Endothelial cell of hepatic sinusoid (primary cell): ENCODE results near the gene PTCHD4.
"Not testable (repeated sequence)": the region's sequence is repeated elsewhere in the genome, so short reads cannot be mapped to it uniquely, and the experiment has no call there.

Source experiments
- in situ Hi-C: cut with HindIII; loops from 2 replicates; pipeline ENCODE4 v1.10.0; 2017; ENCODE audit warnings: low sequenced_read_pairs

The PTCHD4 gene

DNA sequence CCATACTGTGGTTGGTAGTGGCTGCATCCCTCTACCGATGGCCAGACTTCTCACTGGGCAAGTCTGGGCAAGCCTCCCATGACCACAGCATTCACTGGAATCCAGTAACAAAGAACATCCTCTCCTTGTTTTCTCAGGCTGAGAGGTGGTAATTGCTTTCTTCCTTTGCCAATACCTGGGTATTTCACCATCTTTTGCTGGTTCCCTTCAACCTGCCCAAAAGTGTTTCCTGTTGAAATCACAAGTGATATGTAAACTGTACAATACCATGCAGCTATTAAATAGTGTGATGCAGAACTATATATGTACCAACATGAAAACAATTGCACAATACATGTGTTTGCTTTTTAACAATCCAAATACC is at the start of gene PTCHD4:
PTCHD4 (minus strand) TSS at position 55 of the 364 bp plus-strand sequence. CDS start 42,240 bp downstream, outside the sequence.
- in situ Hi-C loops, result no loop called here

DNA sequence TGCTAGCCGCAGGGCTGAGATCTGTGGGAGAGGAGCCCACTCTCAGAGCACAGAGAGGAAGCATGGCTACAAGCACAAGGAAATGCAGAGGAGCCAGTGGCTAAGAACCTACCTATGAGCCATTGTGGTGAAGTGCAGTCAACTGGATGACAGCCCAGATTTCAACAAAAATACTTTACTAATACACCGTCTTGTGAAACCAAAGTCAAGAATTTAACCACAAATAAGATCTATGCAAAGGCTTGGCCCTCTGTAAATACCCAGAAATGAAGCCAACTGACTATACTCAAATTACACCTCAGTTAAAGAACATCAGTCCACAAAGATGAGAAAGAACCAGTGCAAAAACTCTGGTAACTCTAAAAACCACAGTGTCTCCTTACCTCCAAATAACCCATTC is 40.1 kb upstream of the PTCHD4 start:
- in situ Hi-C loops, result no loop called here

DNA sequence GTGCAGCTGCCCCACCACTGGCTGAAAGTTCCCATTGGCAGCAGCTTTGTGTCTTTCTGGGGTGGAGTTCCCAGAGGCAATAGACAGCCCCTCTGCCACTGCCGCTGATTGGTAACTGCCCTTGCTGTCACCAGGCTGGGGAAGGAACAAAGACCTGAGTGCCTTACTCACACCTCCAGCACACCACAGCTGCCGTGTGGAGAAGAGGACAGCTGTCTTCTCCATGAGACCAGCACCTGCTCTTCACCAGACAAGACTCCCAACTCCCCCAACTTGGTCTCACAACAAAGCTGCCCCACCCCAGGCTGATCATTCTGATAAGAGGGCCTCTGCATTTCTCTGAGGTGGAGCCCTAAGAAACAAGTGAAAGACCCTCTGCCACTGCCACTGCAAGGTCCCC is 39.7 kb upstream of the PTCHD4 start:
- in situ Hi-C loops, result no loop called here

GRCh38 chr6:48147051-48147450 is 36.1 kb upstream of the PTCHD4 start:
- in situ Hi-C loops, result no loop called here

DNA sequence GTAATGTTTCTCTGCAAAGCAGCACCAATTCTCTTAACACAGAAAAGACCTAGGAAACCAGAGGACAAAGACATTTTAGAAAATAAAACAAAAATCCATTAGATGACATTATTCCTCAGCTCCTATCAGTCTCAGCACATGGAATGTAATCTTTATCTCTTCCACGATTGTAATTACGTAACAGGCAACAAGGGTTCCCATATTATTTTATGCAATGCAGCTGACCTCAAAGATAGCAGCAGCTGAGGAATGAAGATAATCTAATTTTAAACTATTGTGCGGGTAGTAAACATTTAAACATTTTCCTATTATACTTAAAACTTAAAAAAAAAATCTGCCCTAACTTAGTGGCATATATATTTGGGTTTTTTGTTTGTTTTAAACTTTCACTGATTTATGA is 33.0 kb upstream of the PTCHD4 start:
- in situ Hi-C loops, result no loop called here

DNA sequence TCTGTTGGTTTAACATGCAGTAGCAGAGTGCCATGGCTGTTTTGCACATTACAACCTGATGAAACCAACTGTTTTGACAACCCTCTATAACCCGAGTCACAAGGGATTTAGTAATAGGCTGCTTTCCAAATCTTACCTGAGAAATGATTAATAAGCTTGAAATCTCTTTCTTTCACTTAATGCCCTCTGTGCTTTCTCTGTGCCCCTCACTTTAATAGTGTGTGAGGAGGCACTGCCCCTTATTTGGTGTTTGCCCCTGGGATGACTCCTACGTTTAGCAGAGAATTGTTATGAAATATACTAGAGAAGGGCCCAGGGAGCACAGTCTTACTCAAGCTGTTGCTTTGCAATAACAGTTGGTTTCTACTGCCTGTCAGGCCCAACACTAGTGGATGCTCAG is 31.0 kb upstream of the PTCHD4 start:
- in situ Hi-C loops, result no loop called here

DNA sequence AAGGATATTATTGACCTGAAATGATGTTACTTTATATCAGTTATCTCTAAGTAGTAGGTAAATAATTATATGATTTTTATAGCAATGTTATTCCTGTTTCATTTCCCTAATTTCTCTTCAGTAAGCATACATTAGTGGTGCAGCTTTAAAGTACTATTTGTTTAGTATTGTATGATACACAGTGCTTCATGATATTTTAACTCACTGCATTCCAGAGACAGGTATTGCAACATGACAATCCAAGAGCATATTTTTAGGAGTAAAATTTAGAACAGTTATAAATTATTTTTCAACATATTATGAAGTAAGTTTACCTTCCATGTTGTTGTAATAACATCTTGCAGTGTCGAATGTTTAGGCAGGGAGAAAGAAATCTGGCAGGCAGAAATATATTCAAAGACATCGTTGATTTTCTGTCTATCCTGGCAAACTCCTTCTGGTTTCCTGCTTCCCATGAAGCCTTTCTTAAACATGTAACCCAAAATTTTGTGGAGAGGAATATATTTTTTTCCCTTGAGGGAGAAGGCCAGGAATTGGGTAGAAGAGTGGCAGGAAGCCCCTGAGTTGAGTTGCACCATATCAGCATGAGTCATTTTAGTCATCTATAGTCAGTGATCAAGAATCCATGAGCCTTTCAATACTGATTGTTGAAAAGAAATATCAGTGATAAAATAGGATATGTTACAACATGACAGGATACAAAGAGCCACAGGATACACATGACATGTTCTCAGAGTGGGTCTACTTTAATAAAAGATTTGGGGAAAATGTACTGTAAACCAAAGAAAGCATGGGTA is 29.0 kb upstream of the PTCHD4 start:
- in situ Hi-C loops, result no loop called here

DNA sequence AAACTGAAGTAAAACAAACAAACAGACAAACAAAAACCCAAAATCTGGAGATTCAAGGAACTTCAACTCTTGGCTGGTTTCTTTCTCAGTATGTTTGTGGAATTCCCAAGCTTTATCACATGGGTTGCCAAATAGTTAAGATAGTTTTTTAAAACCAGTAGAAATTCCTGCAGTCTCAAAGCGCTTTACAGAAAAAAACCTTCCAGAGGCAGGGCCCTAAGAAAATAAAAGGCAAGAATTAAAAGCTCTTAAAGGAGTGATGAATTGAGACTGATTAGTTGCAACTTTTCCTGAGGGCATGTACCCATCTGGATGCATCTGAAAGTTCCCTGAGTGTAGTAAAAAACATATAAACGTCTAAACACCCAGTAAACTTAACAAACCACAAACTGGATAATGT is 25.9 kb upstream of the PTCHD4 start:
- in situ Hi-C loops, result no loop called here

- in situ Hi-C loops, result no loop called here
Measured at GRCh38 chr6:48135323-48136084, 24.5 kb upstream of the PTCHD4 start.

- in situ Hi-C loops, result no loop called here
Measured at GRCh38 chr6:48134246-48134645, 23.2 kb upstream of the PTCHD4 start.

DNA sequence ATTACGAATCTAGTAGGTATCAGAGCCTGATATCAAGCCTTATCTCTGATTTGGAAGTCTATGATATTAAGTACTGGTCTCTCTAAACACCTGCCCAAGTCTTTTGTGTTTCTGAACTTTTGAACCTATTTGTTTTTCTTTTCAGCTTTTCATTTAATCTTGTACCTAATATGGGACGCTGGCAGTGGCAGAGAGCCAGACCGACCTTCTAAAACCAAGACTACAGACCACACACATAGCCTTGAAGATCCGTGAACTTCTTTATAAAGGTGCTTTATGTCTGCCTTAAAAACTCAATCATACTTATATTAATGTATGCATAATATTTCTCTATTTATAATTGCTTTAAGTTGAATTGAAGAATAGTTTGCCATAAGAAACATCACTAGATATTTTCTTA is 12.6 kb upstream of the PTCHD4 start:
- in situ Hi-C loops, result no loop called here

DNA sequence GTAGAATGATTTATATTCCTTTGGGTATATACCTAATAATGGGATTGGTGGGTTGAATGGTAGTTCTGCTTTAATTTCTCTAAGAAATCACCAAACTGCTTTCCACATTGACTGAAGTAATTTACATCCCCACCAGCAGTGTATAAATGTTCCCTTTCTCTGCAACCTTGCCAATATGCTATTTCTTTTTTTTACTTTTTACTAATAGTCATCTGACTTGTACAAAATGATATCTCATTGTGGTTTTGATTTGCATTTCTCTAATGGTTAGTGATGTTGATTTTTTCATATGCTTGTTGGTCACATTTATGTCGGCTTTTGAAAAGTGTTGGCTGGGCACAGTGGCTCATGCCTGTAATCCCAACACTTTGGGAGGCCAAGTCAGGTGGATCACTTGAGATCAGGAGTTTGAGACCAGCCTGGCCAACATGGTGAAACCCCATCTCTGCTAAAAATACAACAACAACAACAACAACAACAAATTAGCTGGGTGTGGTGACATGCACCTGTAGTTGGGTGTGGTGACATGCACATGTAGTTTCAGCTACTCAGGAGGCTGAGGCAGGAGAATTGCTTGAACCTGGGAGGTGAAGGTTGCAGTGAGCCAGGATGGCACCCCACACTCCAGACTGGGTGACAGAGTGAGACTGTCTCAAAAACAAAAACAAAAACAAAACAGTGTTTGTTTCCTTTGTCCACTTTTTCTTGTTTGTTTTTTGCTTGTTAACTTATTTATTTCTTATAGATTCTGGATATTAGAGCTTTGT is 11.2 kb upstream of the PTCHD4 start:
- in situ Hi-C loops, result not testable (repeated sequence)

GRCh38 chr6:48116699-48117645 is 6.0 kb upstream of the PTCHD4 start:
- in situ Hi-C loops, result no loop called here

GRCh38 chr6:48113130-48113529 is 2.1 kb upstream of the PTCHD4 start:
- in situ Hi-C loops, result no loop called here

DNA sequence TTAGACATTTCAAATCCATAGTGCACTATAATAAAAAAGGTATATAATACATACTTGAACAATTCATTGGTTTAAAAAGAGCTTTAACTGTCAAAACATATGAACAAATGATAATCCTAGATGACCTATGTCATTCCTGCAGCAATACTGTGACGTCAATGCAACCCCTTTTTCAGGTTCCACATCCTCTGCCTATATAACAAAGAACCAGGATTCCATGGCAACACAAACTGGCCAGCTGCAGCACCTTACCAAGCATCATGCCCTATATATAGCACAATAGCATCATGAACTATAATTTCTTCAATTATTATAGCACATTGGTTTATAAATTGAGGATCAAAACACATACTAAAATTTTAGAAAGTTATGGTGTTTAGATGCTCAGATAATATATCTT is 578 bp upstream of the PTCHD4 start:
- in situ Hi-C loops, result no loop called here

DNA sequence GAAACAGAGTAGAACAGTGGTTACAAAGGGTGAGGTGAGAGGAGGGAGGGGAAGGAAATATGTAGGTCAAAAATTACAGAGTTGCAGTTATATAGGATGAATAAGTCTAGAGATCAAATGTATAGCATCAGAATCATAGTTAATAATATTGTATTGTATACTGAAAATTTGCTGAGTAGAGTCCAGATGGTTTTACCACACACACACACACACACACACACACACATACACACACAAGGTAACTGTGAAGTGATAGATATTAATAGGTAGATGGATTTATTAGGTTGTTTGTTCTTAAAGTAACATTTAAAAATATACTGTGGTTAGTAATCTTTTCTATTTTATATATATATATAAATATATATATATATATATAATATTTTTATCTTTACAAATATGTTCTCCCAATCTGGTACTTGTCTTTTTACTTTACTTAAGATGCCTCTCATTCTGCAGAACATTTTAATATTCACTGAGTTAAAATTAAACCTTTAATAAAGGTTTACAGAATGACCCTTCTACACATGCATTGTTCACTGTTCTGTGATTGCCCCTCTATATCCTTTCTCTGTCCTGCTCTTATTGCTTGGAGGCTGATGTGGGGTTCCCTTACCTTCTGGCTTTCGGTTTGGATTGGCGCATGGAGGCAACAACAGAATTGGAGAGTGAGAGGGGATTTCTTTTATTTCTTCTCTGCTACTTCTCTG is 408 bp downstream of the PTCHD4 start:
- in situ Hi-C loops, result no loop called here

DNA sequence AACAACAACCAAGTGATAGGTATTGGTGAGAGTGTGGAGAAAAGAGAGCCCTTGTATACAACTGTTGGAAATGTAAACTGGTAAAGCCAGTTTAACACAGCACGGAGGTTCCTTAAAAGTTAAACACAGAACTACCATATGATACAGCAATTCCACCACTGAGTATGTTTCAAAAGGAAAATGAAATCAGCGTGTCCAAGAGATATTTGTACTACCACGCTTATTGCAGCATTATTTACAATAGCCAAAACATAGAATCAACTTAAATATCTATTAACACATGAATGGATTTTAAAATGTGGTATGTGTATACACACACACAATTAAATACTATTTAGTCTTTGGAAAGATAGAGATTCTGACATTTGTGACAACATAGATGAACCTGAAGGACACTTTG is 1.1 kb downstream of the PTCHD4 start:
- in situ Hi-C loops, result no loop called here

GRCh38 chr6:48102476-48103195 is 8.4 kb downstream of the PTCHD4 start:
- in situ Hi-C loops, result not testable (repeated sequence)

- in situ Hi-C loops, result no loop called here
Measured at GRCh38 chr6:48101290-48101689, 9.7 kb downstream of the PTCHD4 start.
